ENCODE data around the gene PITPNM2.
A peak's percentile ranks its signal among the peaks of the same experiment; 100 is the strongest.

The PITPNM2 gene

DNA sequence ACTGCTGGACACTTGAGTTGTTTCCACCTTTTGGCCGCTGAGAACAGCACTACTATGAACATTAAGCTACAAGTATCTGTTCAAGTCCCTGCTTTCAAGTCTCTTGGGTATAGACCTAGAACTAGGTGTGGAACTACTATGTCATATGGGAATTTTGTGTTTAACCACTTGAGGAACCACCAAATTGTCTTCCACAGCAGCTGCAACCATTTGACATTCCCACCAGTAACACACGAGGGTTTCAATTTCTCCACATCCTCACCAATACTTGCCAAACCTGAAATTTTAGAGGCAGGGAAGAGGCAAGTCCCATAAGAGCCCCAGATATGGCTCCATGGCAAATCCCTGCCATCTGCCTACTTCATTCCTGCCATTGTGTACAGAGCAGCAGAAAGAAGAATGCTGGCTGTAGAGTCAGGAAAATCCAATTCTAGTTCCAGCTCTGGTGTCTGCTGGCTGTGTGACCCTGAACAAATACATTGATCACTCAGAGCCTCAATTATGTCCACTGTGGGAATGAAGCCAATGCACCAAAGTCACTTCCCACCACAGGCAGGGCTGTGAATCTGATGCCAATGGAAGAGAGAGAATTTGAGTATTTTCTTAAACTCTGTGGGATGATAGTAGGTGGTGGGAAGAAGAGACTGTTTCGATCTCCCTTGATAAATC lies 17.8 kb downstream of the PITPNM2 start:
- H3K4me1 ChIP-seq (ENCODE audit: control insufficient read depth in 1 of 2, insufficient read depth in 2 of 2, low read length in 2 of 2) = peaks cover 6 to 13% of the 10 kb centered on the region in 2 donors
- no peaks in the 10 kb centered on the region for H3K27me3 ChIP-seq (ENCODE audit: low read depth, low read length)
- H3K4me3 ChIP-seq (ENCODE audit: low read depth in 1 of 2, low read length in 2 of 2) = no peak overlapping the region
- no peaks in the 10 kb centered on the region for H3K9me3 ChIP-seq (ENCODE audit: control insufficient read depth in 1 of 2, low read length in 2 of 2)
- no peaks in the 10 kb centered on the region for H3K36me3 ChIP-seq (ENCODE audit: control insufficient read depth in 1 of 2, insufficient read depth in 2 of 2, low read length in 2 of 2)
- peak overlapping the region; percentile 10 for H3K27ac ChIP-seq (ENCODE audit: low read length)

GRCh38 chr12:123131879-123132402 lies 18.9 kb downstream of the PITPNM2 start:
- Histone ChIP-seq H3K27me3 (ENCODE audit: low read depth, low read length) (no peaks in the 10 kb centered on the region), H3K36me3 (ENCODE audit: control insufficient read depth in 1 of 2, insufficient read depth in 2 of 2, low read length in 2 of 2) (no peaks in the 10 kb centered on the region), H3K4me3 (ENCODE audit: low read depth in 1 of 2, low read length in 2 of 2) (no peak overlapping the region), H3K27ac (ENCODE audit: low read length) (peak overlapping the region; percentile 10), H3K9me3 (ENCODE audit: control insufficient read depth in 1 of 2, low read length in 2 of 2) (no peaks in the 10 kb centered on the region), H3K4me1 (ENCODE audit: control insufficient read depth in 1 of 2, insufficient read depth in 2 of 2, low read length in 2 of 2) (peaks cover 6 to 13% of the 10 kb centered on the region in 2 donors)

- H3K9me3 ChIP-seq (ENCODE audit: control insufficient read depth in 1 of 2, low read length in 2 of 2) = no peaks in the 10 kb centered on the region
- H3K27me3 ChIP-seq (ENCODE audit: low read depth, low read length) = no peaks in the 10 kb centered on the region
- H3K4me3 ChIP-seq (ENCODE audit: low read depth in 1 of 2, low read length in 2 of 2) = no peak overlapping the region
- H3K4me1 ChIP-seq (ENCODE audit: control insufficient read depth in 1 of 2, insufficient read depth in 2 of 2, low read length in 2 of 2) = peaks cover 6 to 17% of the 10 kb centered on the region in 2 donors
- no peaks in the 10 kb centered on the region for H3K36me3 ChIP-seq (ENCODE audit: control insufficient read depth in 1 of 2, insufficient read depth in 2 of 2, low read length in 2 of 2)
- peak overlapping the region; percentile 10 for H3K27ac ChIP-seq (ENCODE audit: low read length)
These were observed 19.5 kb downstream of the PITPNM2 start for GRCh38 chr12:123131291-123131832.

DNA sequence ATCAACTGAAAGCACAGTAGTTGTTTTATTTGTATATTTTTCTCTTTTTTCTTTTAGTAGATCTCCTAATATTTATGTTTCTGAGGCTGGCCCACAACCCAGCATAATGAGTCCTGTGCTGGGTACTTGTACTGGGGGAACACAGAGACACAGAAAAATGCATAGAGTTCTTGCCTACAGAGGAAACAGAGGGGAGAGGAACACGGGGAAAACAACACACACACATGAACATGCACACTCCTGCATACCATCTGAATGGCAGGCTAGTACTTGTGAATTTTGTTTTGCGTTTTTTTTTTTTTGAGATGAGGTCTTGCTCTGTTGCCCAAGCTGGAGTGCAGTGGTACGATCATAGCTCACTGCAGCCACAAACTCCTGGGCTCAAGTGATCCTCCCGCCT lies 21.3 kb downstream of the PITPNM2 start:
- Histone ChIP-seq H3K27me3 (ENCODE audit: low read depth, low read length) (no peaks in the 10 kb centered on the region), H3K4me3 (ENCODE audit: low read depth in 1 of 2, low read length in 2 of 2) (no peak overlapping the region), H3K4me1 (ENCODE audit: control insufficient read depth in 1 of 2, insufficient read depth in 2 of 2, low read length in 2 of 2) (peaks cover 6 to 22% of the 10 kb centered on the region in 2 donors), H3K9me3 (ENCODE audit: control insufficient read depth in 1 of 2, low read length in 2 of 2) (no peaks in the 10 kb centered on the region), H3K27ac (ENCODE audit: low read length) (no peak overlapping the region), H3K36me3 (ENCODE audit: control insufficient read depth in 1 of 2, insufficient read depth in 2 of 2, low read length in 2 of 2) (no peaks in the 10 kb centered on the region)

GRCh38 chr12:123127182-123127495 lies 23.8 kb downstream of the PITPNM2 start:
- Histone ChIP-seq H3K36me3 (ENCODE audit: control insufficient read depth in 1 of 2, insufficient read depth in 2 of 2, low read length in 2 of 2) (no peaks in the 10 kb centered on the region), H3K9me3 (ENCODE audit: control insufficient read depth in 1 of 2, low read length in 2 of 2) (no peaks in the 10 kb centered on the region), H3K4me1 (ENCODE audit: control insufficient read depth in 1 of 2, insufficient read depth in 2 of 2, low read length in 2 of 2) (peaks cover 0 to 20% of the 10 kb centered on the region in 2 donors), H3K27ac (ENCODE audit: low read length) (no peak overlapping the region), H3K27me3 (ENCODE audit: low read depth, low read length) (no peaks in the 10 kb centered on the region), H3K4me3 (ENCODE audit: low read depth in 1 of 2, low read length in 2 of 2) (no peak overlapping the region)

GRCh38 chr12:123126294-123127181 lies 24.4 kb downstream of the PITPNM2 start:
- no peaks in the 10 kb centered on the region for H3K27me3 ChIP-seq (ENCODE audit: low read depth, low read length)
- H3K36me3 ChIP-seq (ENCODE audit: control insufficient read depth in 1 of 2, insufficient read depth in 2 of 2, low read length in 2 of 2) = no peaks in the 10 kb centered on the region
- no peak overlapping the region for H3K27ac ChIP-seq (ENCODE audit: low read length)
- no peak overlapping the region for H3K4me3 ChIP-seq (ENCODE audit: low read depth in 1 of 2, low read length in 2 of 2)
- peaks cover 0 to 14% of the 10 kb centered on the region in 2 donors for H3K4me1 ChIP-seq (ENCODE audit: control insufficient read depth in 1 of 2, insufficient read depth in 2 of 2, low read length in 2 of 2)
- no peaks in the 10 kb centered on the region for H3K9me3 ChIP-seq (ENCODE audit: control insufficient read depth in 1 of 2, low read length in 2 of 2)

DNA sequence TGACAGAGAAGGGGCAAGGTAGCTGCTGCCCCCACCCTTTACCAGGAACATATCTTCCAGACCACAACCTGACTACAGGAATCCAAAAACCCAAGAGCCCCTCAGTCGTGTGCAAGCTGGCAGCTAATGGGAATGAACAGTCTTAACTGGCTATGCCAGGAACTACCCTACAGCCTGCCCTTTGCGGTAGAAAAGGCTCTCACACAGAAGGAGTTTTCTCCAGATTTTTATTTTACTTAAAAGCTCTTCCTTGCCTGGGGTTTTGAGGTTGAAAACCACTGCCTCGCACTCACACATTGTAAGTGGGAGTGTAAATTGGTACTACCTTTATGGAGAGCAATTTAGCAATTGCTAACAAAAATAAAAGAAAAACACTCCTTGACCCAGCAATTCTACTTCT lies 28.3 kb downstream of the PITPNM2 start:
- Histone ChIP-seq H3K27me3 (ENCODE audit: low read depth, low read length) (no peaks in the 10 kb centered on the region), H3K4me3 (ENCODE audit: low read depth in 1 of 2, low read length in 2 of 2) (no peak overlapping the region), H3K27ac (ENCODE audit: low read length) (no peak overlapping the region), H3K9me3 (ENCODE audit: control insufficient read depth in 1 of 2, low read length in 2 of 2) (no peaks in the 10 kb centered on the region), H3K36me3 (ENCODE audit: control insufficient read depth in 1 of 2, insufficient read depth in 2 of 2, low read length in 2 of 2) (no peaks in the 10 kb centered on the region), H3K4me1 (ENCODE audit: control insufficient read depth in 1 of 2, insufficient read depth in 2 of 2, low read length in 2 of 2) (peaks cover 6 to 16% of the 10 kb centered on the region in 2 donors)

- Histone ChIP-seq H3K27ac (ENCODE audit: low read length) (no peak overlapping the region), H3K4me1 (ENCODE audit: control insufficient read depth in 1 of 2, insufficient read depth in 2 of 2, low read length in 2 of 2) (peaks cover 6 to 18% of the 10 kb centered on the region in 2 donors)
These were observed 29.2 kb downstream of the PITPNM2 start for GRCh38 chr12:123121670-123122069.

GRCh38 chr12:123120452-123121166 lies 30.3 kb downstream of the PITPNM2 start:
- H3K4me1 ChIP-seq (ENCODE audit: control insufficient read depth in 1 of 2, insufficient read depth in 2 of 2, low read length in 2 of 2) = peaks cover 12 to 21% of the 10 kb centered on the region in 2 donors
- H3K9me3 ChIP-seq (ENCODE audit: control insufficient read depth in 1 of 2, low read length in 2 of 2) = no peaks in the 10 kb centered on the region
- H3K4me3 ChIP-seq (ENCODE audit: low read depth in 1 of 2, low read length in 2 of 2) = no peak overlapping the region
- no peaks in the 10 kb centered on the region for H3K27me3 ChIP-seq (ENCODE audit: low read depth, low read length)
- no peaks in the 10 kb centered on the region for H3K36me3 ChIP-seq (ENCODE audit: control insufficient read depth in 1 of 2, insufficient read depth in 2 of 2, low read length in 2 of 2)
- no peak overlapping the region for H3K27ac ChIP-seq (ENCODE audit: low read length)

More at GRCh38 chr12:123121670-123122069, 29.2 kb downstream of the PITPNM2 start:
- H3K4me3 ChIP-seq (ENCODE audit: low read depth in 1 of 2, low read length in 2 of 2) = no peak overlapping the region
- H3K9me3 ChIP-seq (ENCODE audit: control insufficient read depth in 1 of 2, low read length in 2 of 2) = no peaks in the 10 kb centered on the region
- H3K27me3 ChIP-seq (ENCODE audit: low read depth, low read length) = no peaks in the 10 kb centered on the region
- H3K36me3 ChIP-seq (ENCODE audit: control insufficient read depth in 1 of 2, insufficient read depth in 2 of 2, low read length in 2 of 2) = no peaks in the 10 kb centered on the region

- H3K27ac ChIP-seq (ENCODE audit: low read length) = no peak overlapping the region
- H3K9me3 ChIP-seq (ENCODE audit: control insufficient read depth in 1 of 2, low read length in 2 of 2) = no peaks in the 10 kb centered on the region
- H3K27me3 ChIP-seq (ENCODE audit: low read depth, low read length) = no peaks in the 10 kb centered on the region
- no peaks in the 10 kb centered on the region for H3K36me3 ChIP-seq (ENCODE audit: control insufficient read depth in 1 of 2, insufficient read depth in 2 of 2, low read length in 2 of 2)
- peaks cover 16 to 27% of the 10 kb centered on the region in 2 donors for H3K4me1 ChIP-seq (ENCODE audit: control insufficient read depth in 1 of 2, insufficient read depth in 2 of 2, low read length in 2 of 2)
- no peak overlapping the region for H3K4me3 ChIP-seq (ENCODE audit: low read depth in 1 of 2, low read length in 2 of 2)
These were observed 31.1 kb downstream of the PITPNM2 start for GRCh38 chr12:123119808-123120207.

DNA sequence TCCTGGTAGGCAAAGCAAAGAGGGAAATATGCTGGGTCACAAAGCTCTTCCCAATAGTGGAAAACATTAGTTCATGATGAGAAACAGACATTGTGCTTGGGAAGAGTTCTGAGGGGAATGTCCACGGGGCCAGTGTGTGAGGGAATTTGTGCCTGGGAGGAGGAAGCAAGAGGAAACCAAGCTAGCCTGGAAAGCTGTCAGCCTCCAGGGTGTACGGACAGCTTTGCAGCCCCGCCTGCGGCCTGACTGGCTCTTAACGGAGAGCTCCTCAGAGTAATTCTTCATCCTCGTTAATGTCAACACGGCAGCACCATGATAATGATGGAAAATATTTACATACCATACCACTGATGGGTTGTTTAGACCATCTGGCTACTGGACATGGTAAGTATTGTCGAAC lies 32.4 kb downstream of the PITPNM2 start:
- no peak overlapping the region for H3K27ac ChIP-seq (ENCODE audit: low read length)
- no peak overlapping the region for H3K4me3 ChIP-seq (ENCODE audit: low read depth in 1 of 2, low read length in 2 of 2)
- no peaks in the 10 kb centered on the region for H3K27me3 ChIP-seq (ENCODE audit: low read depth, low read length)
- H3K4me1 ChIP-seq (ENCODE audit: control insufficient read depth in 1 of 2, insufficient read depth in 2 of 2, low read length in 2 of 2) = peaks cover 19 to 35% of the 10 kb centered on the region in 2 donors
- H3K9me3 ChIP-seq (ENCODE audit: control insufficient read depth in 1 of 2, low read length in 2 of 2) = no peaks in the 10 kb centered on the region
- no peaks in the 10 kb centered on the region for H3K36me3 ChIP-seq (ENCODE audit: control insufficient read depth in 1 of 2, insufficient read depth in 2 of 2, low read length in 2 of 2)
